GM13977 (cell line): ENCODE measurements around the gene RECQL5.

Experiments used
- DNase-seq: peaks from one replicate; pipeline ENCODE4 v3.0.0; 2012; ENCODE audit warnings: low spot score
- CTCF ChIP-seq: IDR thresholded peaks from 2 replicates; pipeline ENCODE4 v1.5.1; 2012; ENCODE audit warnings: mild to moderate bottlenecking, control low read depth; ENCODE audit not compliant: insufficient read depth; ENCODE audit errors: extremely low read depth, missing control alignments
- in situ Hi-C: fragments of 300-500 bp; cut with MboI; formaldehyde crosslinking; loops from one replicate; pipeline ENCODE4 v1.12.0; 2022; ENCODE audit warnings: low sequenced_read_pairs, low pct_unique_long_range_greater_than_20kb, mixed read lengths, inconsistent platforms; ENCODE audit not compliant: unreplicated experiment

Gene RECQL5

GRCh38 chr17:75636381-75637142 lies 30.4 kb downstream of the RECQL5 start:
- TF ChIP-seq CTCF = no peak
- no peak for DNase-seq
- in situ Hi-C loops = no loop called here

GRCh38 chr17:75635610-75636202 lies 31.2 kb downstream of the RECQL5 start:
- no peak for TF ChIP-seq CTCF
- in situ Hi-C loops = no loop called here

GRCh38 chr17:75634754-75635609 lies 32.0 kb downstream of the RECQL5 start:
- TF ChIP-seq CTCF = no peak
- DNase-seq = no peak

More at GRCh38 chr17:75635610-75636202, 31.2 kb downstream of the RECQL5 start:
- no peak for DNase-seq

GRCh38 chr17:75634376-75634740 lies 32.6 kb downstream of the RECQL5 start:
- no peak for DNase-seq
- in situ Hi-C loops = no loop called here
- no peak for TF ChIP-seq CTCF

More at GRCh38 chr17:75634754-75635609, 32.0 kb downstream of the RECQL5 start:
- in situ Hi-C loops = no loop called here

GRCh38 chr17:75633486-75634375 lies 33.2 kb downstream of the RECQL5 start:
- DNase-seq = peak; percentile 87
- TF ChIP-seq CTCF = peak; percentile 62
- in situ Hi-C loops = no loop called here

- peak; percentile 97 for TF ChIP-seq CTCF
- in situ Hi-C loops = no loop called here
- DNase-seq = peak; percentile 96
These were observed 34.0 kb downstream of the RECQL5 start, which contains the start of gene SMIM5 for GRCh38 chr17:75632863-75633485. TSS of gene SMIM5 (plus strand) at chr17:75633434. CDS start at chr17:75640202, 6,768 bp downstream.
